ENCODE data around the gene HS1BP3.

- TF ChIP-seq CTCF (IDR thresholded peaks at IDR 0.05; ENCODE audit: borderline replicate concordance, extremely low read depth, low read length, poor library complexity, severe bottlenecking) (no peak), EZH2 (IDR thresholded peaks at IDR 0.05; ENCODE audit: borderline replicate concordance, low read depth, low read length, severe bottlenecking) (no peak)
Observed at GRCh38 chr2:20585359-20585709, 65.6 kb downstream of the HS1BP3 start.

Data from DND-41 (cell line).